Measurements from ENCODE around the gene ARFIP2. TPM values are rescaled to one million over a fixed set of nuclear protein-coding genes. Genes with fewer than 3 reads are reported as not detected.
A peak's percentile ranks its signal among the peaks of the same experiment; 100 is the strongest.

Gene ARFIP2
- total RNA-seq, 2 donors from 2014 or later: 47.1 to 59.9 TPM

DNA sequence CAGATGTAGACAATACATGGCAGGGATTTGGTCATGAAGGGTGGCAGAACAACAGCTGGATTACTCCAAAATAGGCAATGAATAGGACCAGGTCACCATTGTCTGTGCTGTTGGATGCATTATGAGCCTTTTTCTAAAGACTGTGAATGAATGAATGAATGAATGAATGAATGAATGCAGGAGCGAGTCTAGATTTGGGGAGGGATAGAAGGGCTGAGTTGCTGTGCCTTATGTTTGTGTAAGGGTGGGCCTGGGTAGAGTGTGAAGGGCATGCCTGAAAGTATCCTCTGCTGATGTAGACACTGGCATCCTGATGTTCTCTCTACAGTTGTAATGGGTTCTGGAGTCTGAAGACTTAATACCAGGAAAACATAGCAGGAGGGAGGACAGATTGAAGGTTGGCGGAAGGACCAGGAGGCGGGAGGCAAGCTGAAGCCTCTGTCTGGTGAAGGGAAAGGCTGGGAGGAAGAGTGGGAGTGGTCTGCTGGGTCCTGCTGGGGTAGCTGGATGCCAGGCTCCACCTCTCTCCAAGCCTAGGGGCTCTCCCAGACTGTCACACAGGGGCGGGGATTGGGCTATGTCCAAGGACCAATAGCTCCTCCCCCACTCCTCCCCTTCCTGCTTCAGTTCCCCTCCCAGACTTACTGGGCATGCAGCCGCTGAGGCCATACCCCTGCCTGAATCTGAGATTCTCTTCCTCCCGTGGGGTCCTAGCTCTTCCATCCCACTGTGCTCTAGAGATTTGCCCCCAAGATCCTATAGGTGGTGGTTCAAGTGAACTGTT, 12.2 kb downstream of the ARFIP2 start:
- H3K36me3 Mint-ChIP-seq: no peaks in the 10 kb centered on the region
- ATAC-seq (peak in 1 of 2 donors; percentile 46), DNase-seq (ENCODE audit: low spot score in 2 of 2) (no peak)
- H3K9me3 Mint-ChIP-seq: no peaks in the 10 kb centered on the region
- H3K27ac Mint-ChIP-seq: no peak overlapping the region

DNA sequence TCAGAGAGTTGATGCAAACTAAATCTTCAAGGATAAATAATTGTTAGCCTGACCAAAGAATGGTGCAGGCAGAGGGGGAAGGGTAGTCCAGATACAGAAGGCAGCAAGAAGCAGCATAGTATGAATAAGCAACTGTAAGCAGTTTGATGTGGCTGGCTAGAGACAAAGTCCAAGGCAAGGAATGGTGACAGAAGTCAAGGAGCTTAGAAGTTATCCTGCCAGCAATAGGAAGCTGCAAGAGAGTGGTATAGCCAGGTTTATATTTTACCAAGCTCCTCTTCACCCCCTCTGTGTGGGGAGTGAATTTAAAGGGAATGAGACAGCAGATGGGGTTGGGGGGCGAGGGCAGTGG, 22.1 kb downstream of the ARFIP2 start:
- H3K36me3 Mint-ChIP-seq: no peaks in the 10 kb centered on the region
- DNase-seq (ENCODE audit: low spot score in 2 of 2): no peak
- no peaks in the 10 kb centered on the region for H3K9me3 Mint-ChIP-seq
- H3K27ac Mint-ChIP-seq: no peak overlapping the region
- ATAC-seq: no peak

GRCh38 chr11:6458352-6459098, 22.6 kb downstream of the ARFIP2 start:
- no peaks in the 10 kb centered on the region for H3K36me3 Mint-ChIP-seq
- no peak for ATAC-seq

GRCh38 chr11:6457581-6458320, 23.4 kb downstream of the ARFIP2 start:
- no peak for DNase-seq (ENCODE audit: low spot score in 2 of 2)
- ATAC-seq: no peak
- H3K9me3 Mint-ChIP-seq: no peaks in the 10 kb centered on the region
- no peak overlapping the region for H3K27ac Mint-ChIP-seq
- no peaks in the 10 kb centered on the region for H3K36me3 Mint-ChIP-seq

More at GRCh38 chr11:6458352-6459098, 22.6 kb downstream of the ARFIP2 start:
- Mint-ChIP-seq H3K9me3 (no peaks in the 10 kb centered on the region), H3K27ac (peak overlapping the region in 1 of 2 donors; percentile 40)
- no peak for DNase-seq (ENCODE audit: low spot score in 2 of 2)

GRCh38 chr11:6456361-6457073, 24.6 kb downstream of the ARFIP2 start:
- no peaks in the 10 kb centered on the region for H3K36me3 Mint-ChIP-seq
- DNase-seq (ENCODE audit: low spot score in 2 of 2): no peak
- no peak overlapping the region for H3K27ac Mint-ChIP-seq
- ATAC-seq: no peak
- H3K9me3 Mint-ChIP-seq: no peaks in the 10 kb centered on the region

- no peak overlapping the region for H3K27ac Mint-ChIP-seq
- no peak for ATAC-seq
These were observed 26.1 kb downstream of the ARFIP2 start for GRCh38 chr11:6455070-6455469.

GRCh38 chr11:6453152-6453551, 28.0 kb downstream of the ARFIP2 start:
- Mint-ChIP-seq H3K27ac (no peak overlapping the region), H3K36me3 (no peaks in the 10 kb centered on the region), H3K9me3 (no peaks in the 10 kb centered on the region)
- no peak for ATAC-seq
- no peak for DNase-seq (ENCODE audit: low spot score in 2 of 2)

More at GRCh38 chr11:6455070-6455469, 26.1 kb downstream of the ARFIP2 start:
- no peak for DNase-seq (ENCODE audit: low spot score in 2 of 2)
- Mint-ChIP-seq H3K9me3 (no peaks in the 10 kb centered on the region), H3K36me3 (no peaks in the 10 kb centered on the region)

GRCh38 chr11:6452219-6452618, 28.9 kb downstream of the ARFIP2 start:
- H3K27ac Mint-ChIP-seq: no peak overlapping the region
- no peaks in the 10 kb centered on the region for H3K9me3 Mint-ChIP-seq
- ATAC-seq: no peak
- H3K36me3 Mint-ChIP-seq: no peaks in the 10 kb centered on the region
- no peak for DNase-seq (ENCODE audit: low spot score in 2 of 2)

- ATAC-seq: no peak
- no peaks in the 10 kb centered on the region for H3K36me3 Mint-ChIP-seq
- no peak for DNase-seq (ENCODE audit: low spot score in 2 of 2)
- no peak overlapping the region for H3K27ac Mint-ChIP-seq
- no peaks in the 10 kb centered on the region for H3K9me3 Mint-ChIP-seq
These were observed 32.6 kb downstream of the ARFIP2 start for GRCh38 chr11:6448574-6448973.

DNA sequence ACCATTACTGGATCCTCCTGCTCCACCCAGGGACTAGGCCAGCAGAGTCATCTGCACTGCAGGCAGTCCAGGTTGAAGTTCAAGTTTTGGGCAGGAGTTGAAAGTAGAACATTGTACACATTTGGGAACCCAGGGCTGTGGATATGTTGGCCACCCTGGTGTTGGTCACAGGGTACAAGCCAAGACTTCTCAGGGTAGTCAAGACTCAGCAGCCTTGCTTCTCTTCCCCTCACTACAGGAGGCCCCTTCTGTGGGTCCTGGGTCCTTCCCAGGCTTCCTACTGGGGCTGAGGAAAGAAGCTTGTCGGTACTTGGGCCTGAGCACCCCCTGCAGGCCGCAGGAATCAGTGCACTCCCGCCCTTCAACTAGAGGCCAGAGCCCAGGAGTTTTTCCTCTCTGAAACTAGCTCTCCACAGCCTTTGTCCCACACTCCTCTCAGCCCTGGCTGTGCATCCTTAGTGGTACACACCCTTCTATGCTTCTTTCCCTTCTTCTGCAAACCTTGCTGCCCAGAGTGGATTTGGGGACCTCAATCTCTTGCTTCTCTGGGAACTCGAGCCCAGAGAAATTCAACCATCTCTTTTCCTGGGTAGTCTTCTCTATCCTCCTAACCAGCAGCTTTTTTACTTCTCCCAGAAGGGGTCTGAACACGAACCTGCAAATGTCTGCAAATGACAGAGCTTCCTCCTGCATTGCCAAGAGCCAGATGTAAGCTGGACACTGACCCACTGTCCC, 37.7 kb downstream of the ARFIP2 start:
- ATAC-seq (peak; percentile 84 to 86), DNase-seq (ENCODE audit: low spot score in 2 of 2) (peak in 1 of 2 donors; percentile 60)
- Mint-ChIP-seq H3K27ac (no peak overlapping the region), H3K36me3 (no peaks in the 10 kb centered on the region), H3K9me3 (no peaks in the 10 kb centered on the region)

- DNase-seq (ENCODE audit: low spot score in 2 of 2) (no peak), ATAC-seq (no peak)
- Mint-ChIP-seq H3K36me3 (no peaks in the 10 kb centered on the region), H3K9me3 (no peaks in the 10 kb centered on the region), H3K27ac (no peak overlapping the region)
These were observed 38.7 kb downstream of the ARFIP2 start for GRCh38 chr11:6442441-6442840.

- Mint-ChIP-seq H3K36me3 (no peaks in the 10 kb centered on the region), H3K9me3 (no peaks in the 10 kb centered on the region), H3K27ac (no peak within 1 kb of the TSS)
- DNase-seq (ENCODE audit: low spot score in 2 of 2) (no peak), ATAC-seq (no peak)
These were observed 40.2 kb downstream of the ARFIP2 start, which contains the start of gene HPX for GRCh38 chr11:6440906-6441358. Gene HPX (minus strand): TSS chr11:6440987. CDS start chr11:6440963, 24 bp downstream.

DNA sequence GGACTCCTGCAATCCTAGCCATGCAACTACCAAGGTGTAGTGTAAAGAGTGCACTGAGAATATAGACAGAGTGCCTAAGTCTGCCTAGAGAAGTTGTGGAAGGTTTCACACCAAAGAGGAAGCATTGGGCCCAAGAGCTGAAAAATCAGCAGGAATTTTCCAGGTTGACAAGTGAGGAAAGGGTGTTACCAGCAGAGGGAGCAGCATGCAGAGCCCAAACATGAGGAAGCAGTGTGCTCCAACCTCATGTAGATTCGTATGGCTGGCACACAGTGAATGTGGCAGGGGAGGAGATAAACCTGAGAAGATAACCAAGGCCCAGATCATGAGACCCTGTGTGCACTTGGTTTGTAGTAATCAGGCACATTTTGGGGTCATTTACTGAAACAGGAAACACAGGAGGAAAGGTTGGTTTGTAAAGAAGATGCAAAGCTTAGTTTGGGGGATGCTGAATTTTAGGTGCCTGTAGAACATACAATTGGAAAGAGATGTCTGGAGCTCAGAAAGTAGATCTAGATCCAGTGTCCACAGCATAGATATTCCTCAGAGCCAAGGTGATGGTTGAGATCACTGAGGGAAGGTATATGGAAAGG, 42.1 kb downstream of the ARFIP2 start:
- H3K9me3 Mint-ChIP-seq: no peaks in the 10 kb centered on the region
- H3K27ac Mint-ChIP-seq: no peak overlapping the region
- ATAC-seq (peak; percentile 56 to 60), DNase-seq (ENCODE audit: low spot score in 2 of 2) (peak in 1 of 2 donors; percentile 19)
- H3K36me3 Mint-ChIP-seq: no peaks in the 10 kb centered on the region

DNA sequence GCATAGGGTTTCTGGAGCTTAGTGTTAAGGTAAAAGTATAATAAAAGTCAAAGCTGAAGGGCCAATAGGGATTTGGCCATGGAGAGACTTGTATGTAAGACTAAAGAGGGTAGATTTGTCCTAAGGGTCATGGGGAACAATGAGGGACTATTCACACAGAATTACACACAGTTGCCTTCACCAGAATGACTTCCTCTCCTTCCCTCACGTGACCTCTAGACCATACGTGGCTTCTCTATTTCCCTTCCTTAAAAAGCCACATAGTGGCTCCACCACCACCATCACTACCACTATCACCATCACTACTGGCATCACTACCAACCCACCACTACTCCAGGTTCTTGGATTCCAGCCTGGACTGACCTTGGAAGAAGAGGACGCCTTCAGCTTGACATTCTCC, 43.1 kb downstream of the ARFIP2 start:
- H3K27ac Mint-ChIP-seq: no peak overlapping the region
- no peaks in the 10 kb centered on the region for H3K36me3 Mint-ChIP-seq
- DNase-seq (ENCODE audit: low spot score in 2 of 2) (no peak), ATAC-seq (peak in 1 of 2 donors; percentile 75)
- no peaks in the 10 kb centered on the region for H3K9me3 Mint-ChIP-seq

DNA sequence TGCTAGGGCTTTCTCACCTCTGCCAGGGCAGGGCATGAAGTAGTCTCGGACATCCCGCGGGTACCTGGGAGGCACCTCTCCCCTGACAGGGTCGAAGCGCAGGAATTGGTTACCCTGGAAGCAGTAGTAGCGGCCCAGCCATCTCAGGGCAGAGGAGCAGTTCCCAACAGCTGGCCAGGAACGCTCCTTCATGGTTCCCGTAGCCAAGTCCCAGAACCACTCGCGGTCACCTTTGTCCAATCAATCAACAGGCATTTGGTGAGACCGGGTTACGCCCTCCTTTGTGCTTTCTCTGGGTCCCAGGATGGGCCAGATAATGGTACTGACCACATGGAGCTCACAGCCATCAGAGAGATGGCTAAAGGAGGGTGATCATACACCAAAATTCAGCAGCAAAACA, 43.7 kb downstream of the ARFIP2 start:
- Mint-ChIP-seq H3K9me3 (no peaks in the 10 kb centered on the region), H3K27ac (no peak overlapping the region), H3K36me3 (no peaks in the 10 kb centered on the region)
- DNase-seq (ENCODE audit: low spot score in 2 of 2) (no peak), ATAC-seq (no peak)

All from activated naive CD4-positive, alpha-beta T cell treated with anti-CD3 and anti-CD28 coated beads, Interleukin-2, amount 50 U/mL, for 72 hours (primary cell).